Stimulated activated CD8-positive, alpha-beta memory T cell treated with anti-CD3 and anti-CD28 coated beads, Interleukin-12 subunit alpha, Interleukin-12 subunit beta, amount 100 ng/mL, for 4 hours (primary cell): ENCODE measurements around the gene LRRC32.

Source experiments
- DNase-seq: peaks from one replicate; pipeline ENCODE4 v3.0.0-alpha.2; 2020; ENCODE audit warnings: low read depth

Gene LRRC32

GRCh38 chr11:76699451-76700091, 29.0 kb upstream of the LRRC32 start:
- no peak for DNase-seq

- DNase-seq, result no peak
These were observed 27.9 kb upstream of the LRRC32 start for GRCh38 chr11:76698321-76699043.

- no peak for DNase-seq
These were observed 26.2 kb upstream of the LRRC32 start for GRCh38 chr11:76696756-76697155.

- no peak for DNase-seq
These were observed 25.2 kb upstream of the LRRC32 start for GRCh38 chr11:76695771-76696170.

- no peak for DNase-seq
These were observed 24.6 kb upstream of the LRRC32 start for GRCh38 chr11:76695133-76695532.

GRCh38 chr11:76694664-76695063, 24.1 kb upstream of the LRRC32 start:
- no peak for DNase-seq

- DNase-seq, result no peak
These were observed 23.3 kb upstream of the LRRC32 start for GRCh38 chr11:76693806-76694205.

GRCh38 chr11:76692956-76693355, 22.4 kb upstream of the LRRC32 start:
- DNase-seq, result no peak

- no peak for DNase-seq
These were observed 21.1 kb upstream of the LRRC32 start for GRCh38 chr11:76691655-76692054.

GRCh38 chr11:76690736-76691135, 20.2 kb upstream of the LRRC32 start:
- no peak for DNase-seq

- DNase-seq, result no peak
These were observed 19.0 kb upstream of the LRRC32 start for GRCh38 chr11:76689313-76690260.

- DNase-seq, result no peak
These were observed 17.6 kb upstream of the LRRC32 start for GRCh38 chr11:76688146-76688545.

GRCh38 chr11:76686261-76687079, 15.9 kb upstream of the LRRC32 start:
- no peak for DNase-seq

GRCh38 chr11:76685831-76686230, 15.3 kb upstream of the LRRC32 start:
- no peak for DNase-seq

- no peak for DNase-seq
These were observed 14.7 kb upstream of the LRRC32 start for GRCh38 chr11:76685237-76685636.

GRCh38 chr11:76684516-76684915, 14.0 kb upstream of the LRRC32 start:
- DNase-seq, result no peak

GRCh38 chr11:76683161-76684095, 12.9 kb upstream of the LRRC32 start:
- no peak for DNase-seq

- no peak for DNase-seq
These were observed 12.1 kb upstream of the LRRC32 start for GRCh38 chr11:76682684-76683083.

GRCh38 chr11:76682106-76682505, 11.6 kb upstream of the LRRC32 start:
- DNase-seq, result no peak

GRCh38 chr11:76680518-76681425, 10.2 kb upstream of the LRRC32 start:
- DNase-seq, result no peak
